HG03521 (cell line): Measurements from ENCODE around the gene TKTL2.

Source experiments
- ATAC-seq: cut with Tn5 transposase; IDR thresholded peaks from one replicate; pipeline ENCODE4 v1.9.1; 2021; ENCODE audit warnings: mild to moderate bottlenecking, moderate library complexity; ENCODE audit not compliant: unreplicated experiment

Gene TKTL2, protein sequence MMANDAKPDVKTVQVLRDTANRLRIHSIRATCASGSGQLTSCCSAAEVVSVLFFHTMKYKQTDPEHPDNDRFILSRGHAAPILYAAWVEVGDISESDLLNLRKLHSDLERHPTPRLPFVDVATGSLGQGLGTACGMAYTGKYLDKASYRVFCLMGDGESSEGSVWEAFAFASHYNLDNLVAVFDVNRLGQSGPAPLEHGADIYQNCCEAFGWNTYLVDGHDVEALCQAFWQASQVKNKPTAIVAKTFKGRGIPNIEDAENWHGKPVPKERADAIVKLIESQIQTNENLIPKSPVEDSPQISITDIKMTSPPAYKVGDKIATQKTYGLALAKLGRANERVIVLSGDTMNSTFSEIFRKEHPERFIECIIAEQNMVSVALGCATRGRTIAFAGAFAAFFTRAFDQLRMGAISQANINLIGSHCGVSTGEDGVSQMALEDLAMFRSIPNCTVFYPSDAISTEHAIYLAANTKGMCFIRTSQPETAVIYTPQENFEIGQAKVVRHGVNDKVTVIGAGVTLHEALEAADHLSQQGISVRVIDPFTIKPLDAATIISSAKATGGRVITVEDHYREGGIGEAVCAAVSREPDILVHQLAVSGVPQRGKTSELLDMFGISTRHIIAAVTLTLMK

DNA sequence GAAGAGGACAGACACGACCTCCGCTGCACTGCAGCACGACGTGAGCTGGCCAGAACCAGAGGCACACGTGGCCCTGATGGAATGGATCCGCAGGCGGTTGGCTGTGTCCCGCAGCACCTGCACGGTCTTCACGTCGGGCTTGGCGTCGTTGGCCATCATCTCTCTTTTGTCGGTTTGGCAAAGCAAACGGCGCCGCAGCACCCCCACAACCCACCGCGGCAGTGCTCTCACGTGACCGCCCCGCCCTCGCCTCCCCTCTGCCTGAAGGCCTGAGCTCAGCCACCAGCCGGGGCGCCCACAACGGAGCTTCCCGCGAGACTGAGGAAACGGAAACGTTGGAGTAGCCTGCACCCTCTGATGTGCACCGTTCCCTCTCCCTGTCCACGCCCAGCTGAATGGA lies at the start of gene TKTL2:
Gene TKTL2 (minus strand): TSS at position 179 of the 400 bp plus-strand sequence. CDS start 20 bp downstream, at position 159.
- no peak for ATAC-seq

DNA sequence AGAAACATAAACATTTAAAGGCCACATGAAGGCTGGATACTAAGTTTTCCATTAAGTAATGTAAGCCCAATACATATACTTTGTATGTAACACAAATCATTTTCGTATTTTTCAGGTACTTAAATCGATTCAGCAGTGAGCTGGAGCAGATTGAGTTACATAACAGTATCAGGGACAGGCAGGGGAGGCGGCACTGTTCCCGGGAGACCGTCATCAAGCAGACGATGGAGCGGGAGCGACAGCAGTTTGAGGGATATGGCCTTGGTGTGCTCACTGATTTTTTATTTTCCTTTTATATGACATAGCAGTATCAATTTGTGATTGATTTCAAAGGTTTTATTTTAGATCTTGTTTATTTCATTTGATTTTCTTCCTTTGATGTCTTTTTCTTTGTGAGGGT lies 41.6 kb upstream of the TKTL2 start:
- no peak for ATAC-seq

DNA sequence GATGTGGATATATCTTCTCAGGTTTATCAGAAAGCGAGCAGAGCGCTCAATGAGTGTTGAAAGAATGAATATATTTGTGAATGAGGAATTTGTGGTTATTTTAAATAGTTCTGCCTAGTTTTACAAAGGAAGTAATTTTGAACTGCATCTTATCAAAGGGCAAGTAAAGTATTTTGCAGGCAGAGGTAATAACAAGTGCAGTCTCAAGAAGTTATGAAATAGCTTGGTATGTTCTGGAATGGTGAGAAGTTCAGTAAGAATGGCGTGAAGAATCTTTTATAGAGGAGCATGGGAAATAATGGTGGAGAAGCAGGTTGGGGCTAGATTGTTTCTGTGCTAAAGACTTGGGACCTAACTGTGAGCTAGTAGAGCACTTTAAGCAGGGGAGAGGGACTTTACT lies 31.8 kb upstream of the TKTL2 start:
- no peak for ATAC-seq

DNA sequence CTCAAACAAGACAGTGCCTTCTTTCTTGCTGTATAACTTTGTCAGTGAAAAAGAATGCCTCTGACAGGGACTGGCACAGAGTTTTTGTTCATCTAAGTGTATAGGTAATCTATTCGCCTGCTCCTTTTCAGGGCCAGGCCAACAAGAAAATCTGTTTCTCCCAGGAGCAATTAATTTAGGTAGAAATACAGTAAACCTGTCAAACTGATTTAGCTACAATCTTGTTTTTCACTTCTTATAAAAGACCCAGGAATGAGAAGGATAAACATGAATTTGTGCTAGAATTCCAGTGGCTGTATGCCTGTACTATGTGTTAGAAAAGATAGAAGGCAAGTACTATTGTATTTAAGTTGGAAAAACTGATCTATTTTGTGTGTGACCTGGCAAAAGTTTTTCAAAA lies 27.0 kb upstream of the TKTL2 start:
- ATAC-seq, result no peak

DNA sequence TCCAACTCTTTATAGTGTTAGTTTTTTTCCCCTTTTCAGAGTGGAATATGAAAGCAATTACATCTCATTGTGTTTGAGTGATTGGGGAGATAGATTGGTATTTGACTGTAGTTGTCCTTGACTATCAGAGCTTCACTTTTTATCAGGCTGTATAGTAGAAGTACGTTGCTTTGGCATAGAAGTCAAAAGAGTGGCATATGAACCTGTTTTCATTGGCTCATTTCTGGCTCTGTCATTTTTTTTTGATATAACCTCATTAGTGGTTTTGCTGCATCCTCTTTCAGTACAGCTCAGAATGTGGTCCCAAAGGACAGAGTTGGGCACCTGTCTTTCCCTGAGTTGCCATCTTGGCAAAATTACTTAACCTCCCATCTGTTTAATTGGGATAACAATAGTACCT lies 22.3 kb upstream of the TKTL2 start:
- peak; percentile 17 for ATAC-seq

DNA sequence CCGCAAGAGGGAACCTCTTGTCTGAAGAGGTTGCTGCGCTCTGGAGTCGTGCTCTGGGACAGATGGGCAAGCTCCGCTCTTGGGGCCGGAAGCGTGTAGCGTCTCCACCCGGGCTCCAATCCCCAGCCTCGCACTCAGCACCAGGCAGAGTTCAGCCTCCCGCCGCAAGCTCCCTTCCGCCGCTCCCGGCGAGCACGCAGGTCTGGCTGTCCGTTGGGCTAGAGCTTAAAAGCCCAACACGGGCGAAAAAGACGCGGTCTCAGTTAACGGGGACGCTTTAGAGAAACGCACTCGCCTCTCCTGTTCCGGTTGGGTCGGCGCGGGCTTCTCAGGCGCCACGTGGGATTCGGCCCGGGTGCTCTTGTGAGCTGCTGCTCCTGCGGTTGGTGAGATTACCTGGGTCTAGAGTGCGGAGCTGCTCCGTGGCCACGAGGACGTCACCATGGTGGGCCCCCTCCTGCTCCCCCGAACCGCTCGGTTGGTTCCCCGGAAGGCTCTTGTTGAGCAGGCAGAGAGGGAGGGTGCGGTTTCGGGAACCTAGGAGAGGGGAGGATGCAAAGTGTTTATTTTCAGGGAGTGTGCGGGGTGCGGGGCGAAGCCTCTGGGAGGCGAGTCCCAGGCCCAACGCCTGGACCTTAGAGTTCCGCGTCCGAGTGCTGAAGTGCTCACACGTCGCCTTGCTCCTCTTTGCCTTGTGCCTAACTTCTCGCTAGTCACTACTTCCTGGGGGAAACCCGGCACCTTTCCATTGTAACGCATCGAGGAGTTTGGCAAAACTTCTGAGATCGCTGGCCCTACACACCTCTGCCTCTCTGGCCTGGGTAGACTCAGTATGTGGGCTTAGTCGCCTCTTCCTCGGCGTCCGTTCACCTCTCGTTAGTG lies 21.0 kb upstream of the TKTL2 start, which contains the start of gene TMA16:
Gene TMA16 (plus strand): TSS at position 331 of the 882 bp plus-strand sequence. CDS start 112 bp downstream, at position 443.
- peak; percentile 85 for ATAC-seq

DNA sequence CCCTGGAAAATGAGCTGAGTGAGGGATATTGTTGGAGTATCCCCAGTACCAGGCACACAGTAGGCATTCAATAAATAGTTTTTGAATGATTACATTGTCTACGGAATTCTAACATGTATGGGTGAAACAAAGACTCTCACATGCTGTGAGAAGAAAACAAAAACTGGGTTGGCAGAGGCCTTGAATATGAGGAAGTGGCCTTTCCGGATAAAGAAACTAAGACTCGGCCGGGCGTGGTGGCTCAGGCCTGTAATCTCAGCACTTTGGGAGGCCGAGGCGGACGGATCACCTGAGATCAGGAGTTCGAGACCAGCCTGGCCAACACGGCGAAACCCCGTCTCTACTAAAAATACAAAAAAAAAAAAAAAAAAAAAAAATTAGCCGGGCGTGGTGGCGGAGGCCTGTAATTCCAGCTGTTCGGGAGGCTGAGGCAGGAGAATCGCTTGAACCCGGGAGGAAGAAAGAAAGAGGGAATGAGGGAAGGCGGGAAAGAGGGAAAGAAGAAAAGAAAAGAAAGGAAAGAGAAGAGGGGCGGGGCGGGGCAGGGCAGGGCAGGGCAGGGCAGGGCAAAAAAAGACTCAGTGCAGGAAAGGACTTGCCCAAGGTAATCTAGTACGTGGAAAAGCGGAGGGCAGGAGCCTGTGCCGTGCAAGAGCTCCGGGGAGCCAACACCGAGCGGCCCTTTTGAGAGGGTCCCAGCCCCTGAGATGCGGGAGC lies 20.2 kb upstream of the TKTL2 start:
- ATAC-seq, result peak; percentile 25

DNA sequence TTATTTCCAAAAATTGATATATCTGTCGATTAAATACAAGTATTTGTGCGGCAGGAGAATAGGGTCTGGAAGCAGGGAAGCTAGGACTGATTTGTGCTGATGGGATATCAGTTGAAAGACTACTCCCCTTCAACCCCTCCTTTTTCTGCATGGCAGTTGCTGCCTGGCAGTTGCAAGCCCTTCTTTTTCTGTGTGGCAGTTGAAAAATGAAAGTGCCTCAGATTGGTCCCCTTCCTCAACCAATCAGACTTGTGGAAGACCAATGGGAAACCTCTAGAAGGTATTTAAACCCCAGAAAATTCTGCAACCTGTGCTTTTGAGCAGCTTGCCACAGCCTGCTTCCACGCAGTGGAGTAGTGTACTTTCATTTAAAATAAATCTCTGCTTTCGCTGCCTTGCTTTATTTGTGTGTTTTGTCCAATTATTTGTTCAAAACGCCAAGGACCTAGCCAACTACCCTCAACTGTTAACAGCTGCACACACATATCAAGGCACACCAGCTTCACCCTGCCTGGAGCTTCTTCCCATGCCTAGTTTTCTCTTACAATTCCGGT lies 19.5 kb upstream of the TKTL2 start:
- no peak for ATAC-seq

DNA sequence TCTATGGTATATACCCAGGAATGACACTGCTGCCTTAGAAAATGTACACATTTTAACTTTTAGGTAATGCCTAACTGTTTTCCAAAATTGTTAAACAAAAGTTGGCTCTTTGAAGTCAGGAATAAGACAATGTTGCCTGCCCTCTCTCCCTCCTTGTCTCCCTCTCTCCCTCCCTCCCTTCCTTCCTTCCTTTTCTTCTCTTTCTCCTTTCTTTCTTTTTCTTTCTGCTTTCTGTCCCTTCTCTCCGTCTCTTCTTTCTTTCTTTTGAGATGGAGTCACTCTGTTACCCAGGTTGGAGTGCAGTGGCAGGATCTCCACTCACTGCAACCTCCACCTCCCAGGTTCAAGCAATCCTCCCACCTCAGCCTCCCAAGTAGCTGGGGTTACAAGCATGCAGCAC lies 16.4 kb upstream of the TKTL2 start:
- no peak for ATAC-seq

DNA sequence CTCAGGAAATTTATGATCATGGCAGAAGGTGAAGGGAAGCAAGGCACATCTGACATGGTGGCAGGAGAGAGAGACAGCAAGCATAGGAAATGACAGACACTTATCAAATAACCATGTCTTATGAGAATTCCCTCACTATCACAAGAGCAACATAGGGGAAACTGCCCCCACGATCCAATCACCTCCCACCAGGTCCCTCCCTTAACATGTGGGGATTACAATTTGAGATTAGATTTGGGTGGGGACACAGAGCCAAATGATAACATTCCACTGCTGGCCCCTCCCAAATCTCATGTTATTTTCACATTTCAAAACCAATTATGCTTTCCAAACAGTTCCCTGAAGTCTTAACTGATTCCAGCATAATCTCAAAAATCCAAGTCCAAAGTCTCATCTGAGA lies 12.8 kb upstream of the TKTL2 start:
- no peak for ATAC-seq

DNA sequence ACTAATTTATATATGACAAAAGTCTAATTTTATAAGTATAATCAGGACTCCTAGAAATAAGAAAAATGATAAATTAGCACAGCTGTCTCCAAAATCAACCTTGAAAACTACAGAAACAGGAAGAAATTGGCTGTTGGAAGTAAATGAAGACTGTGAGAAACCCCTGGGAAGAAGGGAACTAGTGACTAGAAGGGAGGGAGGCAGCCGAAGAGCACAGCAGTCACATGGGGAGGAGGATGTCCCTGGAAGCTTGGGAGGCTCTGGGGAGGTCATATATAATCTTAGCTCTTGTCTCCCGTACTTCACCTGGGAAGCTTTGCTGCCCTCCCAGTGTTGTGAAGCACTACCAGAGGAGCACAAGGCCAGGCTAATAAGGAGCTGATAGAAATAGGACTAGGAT lies 12.0 kb upstream of the TKTL2 start:
- ATAC-seq, result no peak

DNA sequence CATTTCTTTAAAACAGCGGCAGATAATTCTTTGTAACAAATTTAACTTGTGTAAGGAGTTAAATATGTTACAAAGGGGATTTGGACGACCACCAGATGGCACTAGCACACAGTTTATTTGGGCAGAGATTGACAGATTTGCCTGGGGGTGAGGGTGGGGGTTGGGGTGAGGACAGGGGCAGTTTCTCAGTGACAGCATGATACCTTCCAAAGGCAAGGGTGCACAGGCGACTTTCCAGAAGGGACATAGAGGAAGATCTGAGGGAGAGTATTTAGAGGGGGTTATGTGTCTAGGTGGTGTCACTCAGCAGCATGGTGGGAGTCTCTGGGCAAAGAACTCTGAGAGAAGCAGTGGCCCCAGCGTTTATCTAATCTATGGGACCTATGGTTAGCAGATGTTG lies 11.4 kb upstream of the TKTL2 start:
- no peak for ATAC-seq

DNA sequence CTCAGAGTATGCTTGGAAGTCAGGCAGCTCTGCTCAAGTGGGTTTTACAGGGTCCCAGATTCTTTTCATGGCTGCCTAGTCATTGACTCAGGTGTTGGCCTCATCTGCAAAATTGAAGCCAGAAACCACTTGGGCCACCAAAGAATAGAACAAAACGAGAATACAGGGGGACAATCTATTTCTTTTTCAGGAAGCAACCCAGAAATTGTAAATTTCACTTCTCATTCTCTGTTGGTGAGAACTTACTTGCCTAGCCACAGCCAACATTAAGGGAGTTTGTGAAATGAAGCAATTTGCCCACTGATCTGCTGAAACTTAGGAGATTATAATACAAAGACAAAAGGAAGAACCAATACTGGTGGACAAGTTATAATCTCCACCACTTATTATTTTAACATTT lies 8.6 kb upstream of the TKTL2 start:
- peak; percentile 48 for ATAC-seq

DNA sequence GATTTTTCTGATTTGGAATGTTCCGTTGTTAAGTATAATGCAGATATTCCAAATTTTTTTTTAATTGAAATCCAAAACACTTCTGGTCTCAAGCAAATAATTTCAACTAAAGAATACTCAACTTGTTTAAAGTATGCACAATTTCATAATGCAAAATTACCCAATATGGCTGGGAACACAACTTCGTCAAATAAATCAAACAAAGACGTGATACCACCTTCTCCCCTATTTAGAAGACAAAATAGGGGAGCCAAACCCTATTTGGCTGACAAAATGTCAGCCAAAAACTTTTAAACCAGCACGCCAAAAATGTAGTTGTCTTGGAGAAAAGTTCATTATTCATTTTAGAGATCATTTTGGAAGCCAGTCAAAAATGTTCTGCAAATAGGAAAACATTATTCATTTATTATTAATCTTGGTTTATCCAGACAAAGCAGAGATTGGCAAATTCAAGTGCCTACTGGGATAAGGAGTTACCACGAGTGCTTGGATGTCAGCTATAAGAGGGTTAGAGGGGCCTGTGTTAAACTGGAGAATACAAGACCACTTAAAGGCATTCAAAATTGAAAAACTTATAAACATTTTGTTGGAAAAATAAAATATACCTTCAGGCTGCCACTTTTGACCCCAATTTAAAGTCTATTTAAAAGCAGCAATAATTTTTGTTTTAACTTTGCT lies 3.3 kb upstream of the TKTL2 start:
- ATAC-seq, result no peak

DNA sequence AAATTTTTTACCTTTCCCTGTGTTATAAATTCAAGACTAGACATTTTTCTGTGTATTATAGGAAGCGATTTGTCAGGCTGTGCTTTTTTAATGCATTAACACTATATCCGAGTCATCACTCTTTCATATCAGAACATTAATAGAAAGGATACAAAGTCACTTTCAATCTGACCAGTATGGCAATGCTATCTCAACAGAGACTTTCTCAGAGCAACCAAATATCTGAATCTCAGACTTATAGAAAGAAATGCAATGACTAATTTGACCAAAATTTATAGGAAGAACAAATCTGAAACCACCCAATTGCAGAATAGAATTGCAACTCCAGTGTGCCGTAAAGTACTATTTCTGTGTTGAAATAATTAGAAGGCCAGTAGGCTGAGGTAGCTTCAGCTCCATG lies 473 bp upstream of the TKTL2 start:
- ATAC-seq, result no peak

DNA sequence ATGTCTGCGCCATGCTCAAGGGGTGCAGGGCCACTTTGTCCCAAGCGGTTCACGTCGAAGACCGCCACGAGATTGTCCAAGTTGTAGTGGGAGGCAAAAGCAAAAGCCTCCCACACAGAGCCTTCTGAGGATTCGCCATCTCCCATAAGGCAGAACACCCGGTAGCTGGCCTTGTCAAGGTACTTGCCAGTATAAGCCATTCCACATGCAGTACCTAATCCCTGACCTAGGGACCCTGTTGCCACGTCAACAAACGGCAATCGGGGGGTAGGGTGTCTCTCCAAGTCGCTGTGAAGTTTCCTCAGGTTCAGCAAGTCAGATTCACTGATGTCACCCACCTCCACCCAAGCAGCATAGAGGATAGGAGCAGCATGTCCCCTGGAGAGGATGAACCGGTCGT lies 424 bp downstream of the TKTL2 start:
- ATAC-seq, result no peak

DNA sequence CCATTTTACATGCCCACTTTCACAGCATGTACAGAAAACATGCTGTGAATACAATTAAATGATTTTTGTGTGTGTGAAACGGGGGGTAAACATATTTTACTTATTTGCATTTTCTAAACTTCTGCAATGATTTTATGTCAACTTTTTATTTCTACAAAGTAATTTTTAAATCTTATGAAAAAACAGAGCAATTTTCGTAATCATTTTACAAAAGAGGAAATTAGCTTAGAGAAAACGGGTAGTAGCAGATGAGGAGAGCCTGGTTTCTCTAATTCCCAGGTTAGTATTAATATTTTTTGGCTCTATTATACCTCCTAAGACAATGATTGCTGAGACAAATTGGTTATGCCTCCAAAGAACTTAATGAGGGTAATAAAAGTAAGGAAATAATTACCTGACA lies 3.2 kb downstream of the TKTL2 start:
- no peak for ATAC-seq

DNA sequence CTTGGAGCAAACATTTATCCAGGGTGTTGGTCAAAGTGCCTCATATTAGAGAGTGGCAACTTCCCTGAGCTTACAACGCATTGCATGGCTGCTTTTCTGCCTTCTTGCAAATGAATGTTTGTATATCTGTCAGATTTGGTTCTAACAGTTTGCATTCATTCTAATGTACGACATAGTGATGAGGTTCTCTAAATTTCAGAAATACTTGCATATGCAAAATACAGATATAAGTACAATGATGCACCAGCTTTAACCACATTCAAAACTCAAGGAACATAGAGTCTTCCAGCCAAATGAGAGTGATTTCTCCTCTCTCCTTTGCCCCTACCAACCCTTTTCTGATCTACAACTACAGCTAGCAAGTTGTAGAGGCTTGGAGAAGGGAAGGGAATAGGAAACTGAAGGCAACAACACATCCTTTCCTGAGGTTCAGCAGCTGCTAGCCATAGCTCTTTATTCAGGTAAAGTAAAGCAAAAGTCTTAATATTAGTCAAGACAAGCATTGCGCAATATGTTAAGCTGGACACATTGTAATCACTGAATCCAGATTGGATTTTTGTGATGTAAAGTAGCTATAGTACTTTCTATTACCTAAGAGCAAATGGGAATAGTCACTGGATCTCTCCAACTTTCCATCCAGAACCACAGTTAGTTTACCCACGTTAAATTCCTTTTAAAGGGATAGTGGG lies 6.3 kb downstream of the TKTL2 start:
- no peak for ATAC-seq

DNA sequence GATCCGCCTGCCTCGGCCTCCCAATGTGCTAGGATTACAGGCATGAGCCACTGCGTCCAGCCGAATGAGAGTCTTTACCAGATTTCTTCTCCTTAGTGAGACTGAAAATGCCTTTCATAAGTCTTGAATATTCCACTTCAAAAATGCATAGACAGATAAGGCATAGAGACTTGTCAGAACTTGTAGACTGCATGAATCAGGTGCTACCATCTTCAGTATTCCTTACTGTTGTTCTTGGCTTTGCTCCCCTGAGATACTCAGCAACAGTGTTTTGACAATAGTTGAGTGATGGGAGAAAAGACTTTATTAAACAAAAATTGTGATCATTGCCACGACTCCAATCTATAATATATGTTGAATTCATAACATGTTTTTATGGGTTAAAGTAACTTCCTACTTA lies 11.0 kb downstream of the TKTL2 start:
- no peak for ATAC-seq
